GM23248 (cell line): ENCODE measurements around the gene EEPD1. TPM values are rescaled to one million over a fixed set of nuclear protein-coding genes. Genes with fewer than 3 reads are reported as not detected.

Source experiments
- DNase-seq: peaks from one replicate; pipeline ENCODE4 v3.0.0-alpha.2; 2015
- H2AFZ ChIP-seq: fragments of 200-600 bp; sonication (generic); 2 replicates; pipeline ENCODE4 v1.6.1; 2016; ENCODE audit warnings: antibody characterized with exemption
- H3F3A ChIP-seq: fragments of 200-600 bp; sonication (generic); 2 replicates; pipeline ENCODE4 v1.6.1; 2016; ENCODE audit warnings: mild to moderate bottlenecking, antibody characterized with exemption, mixed run types; ENCODE audit not compliant: insufficient read depth
- H3K27ac ChIP-seq: fragments of 200-600 bp; sonication (generic); 2 replicates; pipeline ENCODE4 v1.5.1; 2016; ENCODE audit warnings: mild to moderate bottlenecking
- H3K27me3 ChIP-seq: fragments of 200-600 bp; sonication (generic); replicated peaks from 2 replicates; pipeline ENCODE4 v1.6.1; 2016; ENCODE audit warnings: mild to moderate bottlenecking; ENCODE audit not compliant: insufficient read depth
- H3K36me3 ChIP-seq: fragments of 200-600 bp; sonication (generic); 2 replicates; pipeline ENCODE4 v1.6.1; 2016; ENCODE audit warnings: low read depth, mild to moderate bottlenecking
- H3K4me1 ChIP-seq: fragments of 200-600 bp; sonication (generic); 2 replicates; pipeline ENCODE4 v1.6.1; 2016; ENCODE audit warnings: mild to moderate bottlenecking; ENCODE audit not compliant: insufficient read depth
- H3K4me2 ChIP-seq: fragments of 200-600 bp; sonication (generic); one replicate; pipeline ENCODE4 v1.6.1; 2016; ENCODE audit warnings: mild to moderate bottlenecking; ENCODE audit not compliant: unreplicated experiment
- H3K4me3 ChIP-seq: fragments of 200-600 bp; sonication (generic); 2 replicates; pipeline ENCODE4 v1.5.1; 2016; ENCODE audit warnings: mild to moderate bottlenecking
- H3K79me2 ChIP-seq: fragments of 200-600 bp; sonication (generic); 2 replicates; pipeline ENCODE4 v1.6.1; 2016; ENCODE audit warnings: mild to moderate bottlenecking; ENCODE audit not compliant: insufficient read depth
- H3K9ac ChIP-seq: fragments of 200-600 bp; sonication (generic); 2 replicates; pipeline ENCODE4 v1.6.1; 2016; ENCODE audit warnings: mild to moderate bottlenecking
- H3K9me2 ChIP-seq: fragments of 200-600 bp; sonication (generic); 2 replicates; pipeline ENCODE4 v1.6.1; 2016; ENCODE audit warnings: mixed run types, mild to moderate bottlenecking, moderate library complexity; ENCODE audit not compliant: insufficient read depth
- H3K9me3 ChIP-seq: fragments of 200-600 bp; sonication (generic); one replicate; pipeline ENCODE4 v1.6.1; 2017; ENCODE audit warnings: low read depth
- H4K20me1 ChIP-seq: fragments of 200-600 bp; sonication (generic); 2 replicates; pipeline ENCODE4 v1.6.0; 2016; ENCODE audit not compliant: insufficient read depth
- EZH2 ChIP-seq: fragments of 200-600 bp; sonication (generic); IDR thresholded peaks from 2 replicates; pipeline ENCODE4 v1.6.1; 2018; ENCODE audit warnings: antibody characterized with exemption, mild to moderate bottlenecking; ENCODE audit not compliant: insufficient read depth, poor library complexity, severe bottlenecking
- EZH2phosphoT487 ChIP-seq: fragments of 200-600 bp; sonication (generic); IDR thresholded peaks from 2 replicates; pipeline ENCODE4 v1.6.1; 2018; ENCODE audit warnings: antibody characterized with exemption, moderate library complexity, mild to moderate bottlenecking, low read depth; ENCODE audit not compliant: insufficient read depth
- WGBS, 2 experiments: methylation state at CpG; one replicate each; pipeline ENCODE4 v1.1.6; 2015 to 2017; ENCODE audit warnings: low lambda C conversion rate in 2 of 2, low coverage in 1 of 2; ENCODE audit errors: missing lambda C conversion rate in 2 of 2; 5-methylcytosine and 5-hydroxymethylcytosine counted together
- in situ Hi-C: fragments of 300-500 bp; cut with MboI; formaldehyde crosslinking; loops from 2 replicates; pipeline ENCODE4 v1.15.0; 2020
- polyA plus RNA-seq: library from polyadenylated mRNA; unstranded; fragments of >200 nt; fragmentation: Nextera tagmentation; extraction: Ambion mirVana; gene quantifications from 2 replicates; pipeline ENCODE4 v1.2.1, GENCODE V29; 2016
- total RNA-seq: library from RNA; depleted of rRNA; stranded (reverse); fragments of >200 nt; shearing (Covaris generic); gene quantifications from 2 replicates; pipeline ENCODE4 v1.2.3, GENCODE V29; 2014

Gene EEPD1
- total and polyA plus RNA-seq, 2 experiments from 2014 or later: 1.6 to 5.2 TPM

DNA sequence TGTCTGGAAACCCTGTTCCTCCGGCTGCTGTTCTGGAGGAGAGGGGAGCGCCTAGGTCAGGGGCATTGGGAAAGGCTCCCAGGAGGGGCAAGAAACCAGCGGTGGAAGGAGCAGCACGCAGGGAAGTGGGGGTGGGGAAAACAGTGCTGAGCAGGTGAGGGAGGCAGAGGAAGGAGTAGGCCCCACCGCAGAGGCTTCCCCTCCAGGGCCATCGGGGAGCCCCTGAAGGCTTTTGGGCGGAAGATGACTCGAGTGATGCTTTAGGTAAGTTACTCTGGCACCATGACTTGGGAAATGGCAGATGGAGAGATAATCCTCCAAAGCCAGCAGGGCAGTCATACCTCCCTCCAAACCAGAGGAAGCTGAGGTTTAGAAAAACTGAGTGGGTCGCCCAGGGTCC lies 130.1 kb downstream of the EEPD1 start:
- TF ChIP-seq EZH2 (no peak), EZH2phosphoT487 (no peak)
- H3K9me3 ChIP-seq: no peaks in the 10 kb centered on the region
- peaks cover 12% of the 10 kb centered on the region; the same call in 1 of the 2 replicates for H3F3A ChIP-seq
- no peaks in the 10 kb centered on the region for H3K9me2 ChIP-seq
- H3K9ac ChIP-seq: no peak overlapping the region
- H3K79me2 ChIP-seq: no peaks in the 10 kb centered on the region
- in situ Hi-C loops: no loop called here
- H3K27me3 ChIP-seq: no peaks in the 10 kb centered on the region
- WGBS, 2 experiments: 95 to 99% methylated on average over 9 of the region's 9 CpGs
- no peaks in the 10 kb centered on the region for H3K36me3 ChIP-seq
- no peaks in the 10 kb centered on the region for H4K20me1 ChIP-seq
- no peak for DNase-seq
- no peak overlapping the region for H3K4me3 ChIP-seq
- no peak overlapping the region for H3K27ac ChIP-seq
- H3K4me2 ChIP-seq: no peak overlapping the region
- peaks cover 26% of the 10 kb centered on the region for H3K4me1 ChIP-seq
- no peak overlapping the region for H2AFZ ChIP-seq

DNA sequence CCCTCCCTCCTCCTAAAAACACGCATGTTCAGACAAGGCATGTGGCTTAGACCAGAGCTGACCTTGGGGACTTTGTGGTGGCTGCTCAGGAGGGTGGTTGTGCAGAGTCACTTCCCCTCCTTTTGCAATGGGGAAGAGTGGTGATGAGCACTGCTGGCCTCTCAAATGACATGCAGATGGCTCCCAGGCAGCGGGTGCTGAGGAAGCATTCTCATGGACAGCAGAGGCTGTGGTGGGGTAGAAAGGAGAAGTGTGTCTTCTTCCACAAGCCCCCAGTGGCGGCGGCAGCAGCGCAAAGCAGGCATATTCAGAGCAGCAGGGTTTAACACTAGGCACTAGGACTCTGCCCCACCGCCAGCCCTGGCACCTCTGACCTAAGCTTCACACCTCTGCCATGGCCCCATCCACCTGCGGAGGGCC lies 130.7 kb downstream of the EEPD1 start:
- TF ChIP-seq EZH2phosphoT487 (no peak), EZH2 (no peak)
- peaks cover 22% of the 10 kb centered on the region for H3K4me1 ChIP-seq
- no peak overlapping the region for H3K9ac ChIP-seq
- no peaks in the 10 kb centered on the region for H3K79me2 ChIP-seq
- in situ Hi-C loops: no loop called here
- H3K9me2 ChIP-seq: no peaks in the 10 kb centered on the region
- no peaks in the 10 kb centered on the region for H3K27me3 ChIP-seq
- no peaks in the 10 kb centered on the region for H3K36me3 ChIP-seq
- no peak for DNase-seq
- WGBS, 2 experiments: 95 to 96% methylated on average over 7 of the region's 7 CpGs
- no peak overlapping the region for H3K4me3 ChIP-seq
- H3K4me2 ChIP-seq: no peak overlapping the region
- H3F3A ChIP-seq: peaks cover 8% of the 10 kb centered on the region; the same call in 1 of the 2 replicates
- no peak overlapping the region for H3K27ac ChIP-seq
- no peaks in the 10 kb centered on the region for H4K20me1 ChIP-seq
- H2AFZ ChIP-seq: no peak overlapping the region
- no peaks in the 10 kb centered on the region for H3K9me3 ChIP-seq

DNA sequence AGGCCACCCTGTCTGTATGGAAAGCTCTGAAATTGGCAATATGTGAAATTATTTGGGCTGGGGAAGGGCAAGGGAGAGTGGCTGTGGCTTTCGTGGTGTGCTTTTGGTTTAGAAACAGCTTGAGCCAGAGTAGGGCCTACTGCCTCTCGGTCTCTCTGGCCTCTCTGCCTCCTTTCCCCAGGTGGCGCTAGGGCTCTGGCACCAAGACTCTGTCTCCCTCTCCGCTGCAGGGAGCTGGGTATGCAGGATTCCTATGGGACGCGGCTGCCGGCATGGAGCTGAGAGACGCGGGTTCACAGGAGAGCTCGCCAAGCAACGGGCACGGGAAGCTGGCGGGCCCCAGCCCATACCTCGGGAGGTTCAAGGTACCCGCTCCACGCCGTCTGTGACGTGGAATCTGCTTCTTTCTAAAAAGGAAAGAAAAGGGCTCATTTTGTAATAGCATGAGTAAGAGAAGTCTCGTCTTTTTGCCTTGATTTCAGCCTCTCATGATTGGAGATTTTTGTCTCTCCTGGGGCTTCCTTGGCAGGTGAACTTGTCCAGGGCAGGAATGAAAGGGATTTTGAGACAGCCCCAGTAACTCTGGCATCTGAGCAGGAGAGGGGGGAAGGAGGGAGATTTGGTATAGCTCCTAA lies 131.5 kb downstream of the EEPD1 start:
- Histone ChIP-seq H3K79me2 (no peaks in the 10 kb centered on the region), H3K4me3 (no peak overlapping the region), H3K9ac (no peak overlapping the region), H3K36me3 (no peaks in the 10 kb centered on the region), H4K20me1 (no peaks in the 10 kb centered on the region), H3K4me2 (no peak overlapping the region), H3K4me1 (peaks cover 18% of the 10 kb centered on the region), H3K27ac (no peak overlapping the region), H3K9me2 (no peaks in the 10 kb centered on the region), H3K9me3 (no peaks in the 10 kb centered on the region), H2AFZ (no peak overlapping the region), H3K27me3 (no peaks in the 10 kb centered on the region), H3F3A (peaks cover 8% of the 10 kb centered on the region; the same call in 1 of the 2 replicates)
- no peak for DNase-seq
- in situ Hi-C loops: no loop called here
- 89 to 90% methylated on average over 19 of the region's 19 CpGs for WGBS, 2 experiments
- no peak for TF ChIP-seq EZH2
- no peak for TF ChIP-seq EZH2phosphoT487

DNA sequence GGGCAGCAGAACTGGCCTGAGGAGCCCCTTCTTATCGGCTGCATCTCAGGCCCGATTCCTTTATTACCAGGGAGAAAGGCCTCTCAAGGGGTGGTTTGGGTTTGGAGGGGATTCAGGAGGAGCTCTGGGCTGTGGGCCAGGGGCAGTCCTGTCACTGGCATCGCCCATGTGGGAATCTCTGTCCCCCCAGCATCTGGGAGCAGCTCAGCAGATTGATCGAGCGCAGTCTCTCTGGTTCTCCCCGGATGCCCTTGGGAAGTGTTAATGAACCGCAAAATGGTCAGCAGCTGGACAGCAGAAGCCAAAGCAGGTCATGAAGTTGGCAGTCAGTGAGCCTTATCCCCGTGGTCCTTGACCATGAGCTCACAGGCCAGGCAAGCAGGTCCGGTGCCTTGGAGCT lies 132.2 kb downstream of the EEPD1 start:
- H2AFZ ChIP-seq: no peak overlapping the region
- H3K36me3 ChIP-seq: no peaks in the 10 kb centered on the region
- H3K4me1 ChIP-seq: peaks cover 18% of the 10 kb centered on the region
- no peak overlapping the region for H3K4me3 ChIP-seq
- TF ChIP-seq EZH2 (no peak), EZH2phosphoT487 (no peak)
- no peaks in the 10 kb centered on the region for H3K9me2 ChIP-seq
- H3K27me3 ChIP-seq: no peaks in the 10 kb centered on the region
- no peaks in the 10 kb centered on the region for H3K9me3 ChIP-seq
- DNase-seq: no peak
- peaks cover 4% of the 10 kb centered on the region; the same call in 1 of the 2 replicates for H3F3A ChIP-seq
- in situ Hi-C loops: no loop called here
- H4K20me1 ChIP-seq: no peaks in the 10 kb centered on the region
- H3K27ac ChIP-seq: no peak overlapping the region
- no peak overlapping the region for H3K4me2 ChIP-seq
- no peaks in the 10 kb centered on the region for H3K79me2 ChIP-seq
- WGBS, 2 experiments: 77 to 79% methylated on average over 9 of the region's 9 CpGs
- H3K9ac ChIP-seq: no peak overlapping the region

DNA sequence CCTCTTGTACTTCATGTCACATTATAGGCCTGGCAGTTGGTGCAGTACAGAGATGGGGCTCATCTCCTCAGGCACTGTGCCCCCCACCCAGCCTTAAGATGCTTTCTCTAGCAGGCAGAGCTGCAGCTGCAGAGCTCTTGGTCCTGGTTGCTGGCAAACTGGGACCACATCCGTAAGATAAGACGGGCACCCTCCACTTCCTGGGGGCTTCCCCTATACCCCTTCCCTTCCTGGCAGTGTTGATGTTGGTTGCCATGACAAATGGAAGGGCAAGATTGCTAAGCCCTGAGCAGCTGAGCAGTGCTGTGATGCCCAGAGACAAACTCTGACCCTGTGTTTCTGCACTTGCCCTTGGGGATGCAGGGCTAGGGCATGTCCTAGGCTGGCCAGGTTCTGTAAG lies 133.2 kb downstream of the EEPD1 start:
- no peaks in the 10 kb centered on the region for H3F3A ChIP-seq
- peaks cover 11% of the 10 kb centered on the region for H3K4me1 ChIP-seq
- in situ Hi-C loops: no loop called here
- H3K79me2 ChIP-seq: no peaks in the 10 kb centered on the region
- no peak for DNase-seq
- no peaks in the 10 kb centered on the region for H3K27me3 ChIP-seq
- no peak overlapping the region for H3K4me3 ChIP-seq
- no peaks in the 10 kb centered on the region for H3K9me3 ChIP-seq
- 88 to 89% methylated on average over 2 of the region's 2 CpGs for WGBS, 2 experiments
- no peaks in the 10 kb centered on the region for H3K36me3 ChIP-seq
- no peaks in the 10 kb centered on the region for H3K9me2 ChIP-seq
- no peak overlapping the region for H3K4me2 ChIP-seq
- no peak overlapping the region for H2AFZ ChIP-seq
- H3K27ac ChIP-seq: no peak overlapping the region
- TF ChIP-seq EZH2 (no peak), EZH2phosphoT487 (no peak)
- no peak overlapping the region for H3K9ac ChIP-seq
- H4K20me1 ChIP-seq: no peaks in the 10 kb centered on the region
